Keratinocyte (primary cell): ENCODE data around the gene MPND. TPM values are rescaled to one million over a fixed set of nuclear protein-coding genes. Genes with fewer than 3 reads are reported as not detected.

Source experiments
- DNase-seq: peaks from one replicate; pipeline ENCODE4 v3.0.0-alpha.2; 2011; ENCODE audit warnings: low read depth, missing footprints, low spot score
- FAIRE-seq: peaks from 2 replicates; lab custom pipeline; 2011; peaks lifted over from hg19 to GRCh38; lab: Jason Lieb, UNC
- H2AFZ ChIP-seq: 2 replicates; pipeline ENCODE4 v1.6.0; 2012; ENCODE audit warnings: low read length, control low read depth, inconsistent platforms; ENCODE audit not compliant: control insufficient read depth
- H3K27ac ChIP-seq: 2 replicates; pipeline ENCODE4 v1.5.1; 2011; ENCODE audit warnings: low read length; ENCODE audit not compliant: control insufficient read depth, insufficient read depth
- H3K27me3 ChIP-seq: 3 replicates; pipeline ENCODE4 v1.6.0; 2011; ENCODE audit warnings: low read length; ENCODE audit not compliant: control insufficient read depth, insufficient read depth; ENCODE audit errors: extremely low read depth
- H3K36me3 ChIP-seq, 2 experiments: 2 replicates in 1 of 2; 3 replicates in 1 of 2; pipeline ENCODE4 v1.5.1; 2011; ENCODE audit warnings: low read length in 2 of 2, mild to moderate bottlenecking in 1 of 2; ENCODE audit not compliant: control insufficient read depth in 2 of 2, insufficient read depth in 2 of 2; ENCODE audit errors: extremely low read depth in 1 of 2
- H3K4me1 ChIP-seq: 3 replicates; pipeline ENCODE4 v1.5.1; 2011; ENCODE audit warnings: low read length; ENCODE audit not compliant: control insufficient read depth, insufficient read depth; ENCODE audit errors: extremely low read depth
- H3K4me2 ChIP-seq: 3 replicates; pipeline ENCODE4 v1.6.0; 2011; ENCODE audit warnings: low read depth, low read length; ENCODE audit not compliant: control insufficient read depth, insufficient read depth; ENCODE audit errors: extremely low read depth
- H3K4me3 ChIP-seq, 3 experiments: fragments of 200-600 bp in 1 of 3; sonication (generic) in 1 of 3; 2 replicates in 2 of 3; 3 replicates in 1 of 3; pipeline ENCODE4 v1.5.1; 2011 to 2016; ENCODE audit warnings: low read length in 3 of 3, mild to moderate bottlenecking in 3 of 3, control low read depth in 2 of 3, inconsistent platforms in 1 of 3, low read depth in 1 of 3, mixed read lengths in 1 of 3, mixed run types in 1 of 3, moderate library complexity in 1 of 3; ENCODE audit not compliant: control insufficient read depth in 2 of 3, insufficient read depth in 2 of 3; ENCODE audit errors: extremely low read depth in 1 of 3
- H3K79me2 ChIP-seq: 2 replicates; pipeline ENCODE4 v1.6.0; 2012; ENCODE audit warnings: low read length; ENCODE audit not compliant: control insufficient read depth, insufficient read depth
- H3K9ac ChIP-seq: 3 replicates; pipeline ENCODE4 v1.6.0; 2011; ENCODE audit warnings: low read length; ENCODE audit not compliant: control insufficient read depth, insufficient read depth; ENCODE audit errors: extremely low read depth
- H3K9me1 ChIP-seq: 3 replicates; pipeline ENCODE4 v1.6.0; 2011; ENCODE audit warnings: low read length; ENCODE audit not compliant: control insufficient read depth, insufficient read depth; ENCODE audit errors: extremely low read depth
- H3K9me3 ChIP-seq: 2 replicates; pipeline ENCODE4 v1.5.1; 2012; ENCODE audit warnings: low read depth, low read length; ENCODE audit not compliant: control insufficient read depth
- H4K20me1 ChIP-seq: 3 replicates; pipeline ENCODE4 v1.6.0; 2011; ENCODE audit warnings: low read length; ENCODE audit not compliant: control insufficient read depth, insufficient read depth; ENCODE audit errors: extremely low read depth
- CTCF ChIP-seq, 3 experiments: IDR thresholded peaks in 1 of 3; conservative IDR thresholded peaks in 1 of 3; optimal IDR thresholded peaks in 1 of 3; 2 replicates in 2 of 3; 3 replicates in 1 of 3; pipeline versions ENCODE3 to v1.5.1; 2011; ENCODE audit warnings: low read length in 3 of 3, mild to moderate bottlenecking in 3 of 3, moderate library complexity in 2 of 3, control low read depth in 1 of 3, inconsistent platforms in 1 of 3; ENCODE audit not compliant: insufficient read depth in 2 of 3; ENCODE audit errors: extremely low read depth in 1 of 3
- EZH2 ChIP-seq: IDR thresholded peaks from one replicate; pipeline ENCODE4 v1.6.1; 2012; ENCODE audit warnings: inconsistent platforms, mild to moderate bottlenecking, low read length, moderate library complexity
- dilution Hi-C: fragments of 300-500 bp; cut with MboI; formaldehyde crosslinking; loops from one replicate; pipeline ENCODE4 v1.7.0; 2020; ENCODE audit warnings: low sequenced_read_pairs; ENCODE audit not compliant: extremely low pct_ligation_motif_present
- polyA plus RNA-seq, 5 experiments: library from polyadenylated mRNA; depleted of rRNA in 3 of 5; stranded (reverse) in 3 of 5; stranded (forward) in 1 of 5; unstranded in 1 of 5; fragments of >200 nt; gene quantifications; 1 replicate in 1 of 5; 2 replicates in 3 of 5; 3 replicates in 1 of 5; pipeline versions ENCODE4 v1.2.1 to v1.2.3, GENCODE V29; 2011 to 2012; ENCODE audit warnings: missing spikeins in 2 of 5, low read depth in 1 of 5, low replicate concordance in 1 of 5

The MPND gene
- polyA plus RNA-seq, 1 donor (not counting 4 experiments of a cell fraction or from before 2014, with no cell fraction given): 4.2 TPM

GRCh38 chr19:4366666-4367335 lies 23.4 kb downstream of the MPND start:
- no peak overlapping the region for H2AFZ ChIP-seq
- H3K27ac ChIP-seq: no peak overlapping the region
- no peaks in the 10 kb centered on the region for H3K9me1 ChIP-seq
- no peaks in the 10 kb centered on the region for H3K27me3 ChIP-seq
- H3K4me1 ChIP-seq: peaks cover 24% of the 10 kb centered on the region
- peaks cover 34% of the 10 kb centered on the region for H3K79me2 ChIP-seq
- no peak overlapping the region for H3K9ac ChIP-seq
- no peak overlapping the region for H3K4me2 ChIP-seq
- H3K9me3 ChIP-seq: no peaks in the 10 kb centered on the region
- DNase-seq: no peak
- no peaks in the 10 kb centered on the region for H4K20me1 ChIP-seq
- H3K36me3 ChIP-seq: peaks cover 28 to 39% of the 10 kb centered on the region in 2 experiments
- FAIRE-seq: no peak
- dilution Hi-C loops: no loop called here
- no peak for TF ChIP-seq CTCF (optimal IDR thresholded peaks at IDR 0.05 in 1 of 3, IDR thresholded peaks at IDR 0.05 in 1 of 3, conservative IDR thresholded peaks at IDR 0.05 in 1 of 3; ENCODE audit: extremely low read depth in 1 of 3, insufficient read depth in 2 of 3, low read length in 3 of 3)
- H3K4me3 ChIP-seq: no peak overlapping the region

GRCh38 chr19:4367336-4367723 lies 24.0 kb downstream of the MPND start:
- H3K27ac ChIP-seq: no peak overlapping the region
- no peaks in the 10 kb centered on the region for H3K9me1 ChIP-seq
- H3K9ac ChIP-seq: no peak overlapping the region
- H3K9me3 ChIP-seq: no peaks in the 10 kb centered on the region
- H3K4me3 ChIP-seq: no peak overlapping the region
- peaks cover 39% of the 10 kb centered on the region for H3K79me2 ChIP-seq
- H2AFZ ChIP-seq: no peak overlapping the region
- H3K4me1 ChIP-seq: peaks cover 24% of the 10 kb centered on the region
- FAIRE-seq (no peak), DNase-seq (no peak)
- TF ChIP-seq CTCF (optimal IDR thresholded peaks at IDR 0.05 in 1 of 3, IDR thresholded peaks at IDR 0.05 in 1 of 3, conservative IDR thresholded peaks at IDR 0.05 in 1 of 3; ENCODE audit: extremely low read depth in 1 of 3, insufficient read depth in 2 of 3, low read length in 3 of 3) (no peak), EZH2 (no peak)
- dilution Hi-C loops: no loop called here
- H3K4me2 ChIP-seq: no peak overlapping the region
- H3K27me3 ChIP-seq: no peaks in the 10 kb centered on the region
- H4K20me1 ChIP-seq: no peaks in the 10 kb centered on the region
- peaks cover 28 to 33% of the 10 kb centered on the region in 2 experiments for H3K36me3 ChIP-seq
